Mucosa of rectum (tissue), 2 donors: ENCODE measurements around the gene NRCAM.

Experiments
- H3K27ac ChIP-seq, 2 donors: one replicate each; pipeline ENCODE4 v1.7.0; 2013; ENCODE audit warnings: inconsistent platforms in 2 of 2, low read depth in 2 of 2, low read length in 2 of 2
- H3K27me3 ChIP-seq, 2 donors: one replicate each; pipeline ENCODE4 v1.7.0; 2013; ENCODE audit warnings: low read length in 2 of 2; ENCODE audit not compliant: control insufficient read depth in 2 of 2, insufficient read depth in 2 of 2
- H3K36me3 ChIP-seq, 2 donors: one replicate each; pipeline ENCODE4 v1.7.0; 2013; ENCODE audit warnings: low read length in 2 of 2; ENCODE audit not compliant: control insufficient read depth in 2 of 2, insufficient read depth in 2 of 2
- H3K4me1 ChIP-seq, 2 donors: one replicate each; pipeline ENCODE4 v1.7.0; 2013; ENCODE audit warnings: low read length in 2 of 2, mild to moderate bottlenecking in 1 of 2; ENCODE audit not compliant: control insufficient read depth in 2 of 2, insufficient read depth in 2 of 2
- H3K4me3 ChIP-seq, 2 donors: one replicate each; pipeline ENCODE4 v1.7.0; 2013; ENCODE audit warnings: low read length in 2 of 2
- H3K9ac ChIP-seq, 2 donors: one replicate each; pipeline ENCODE4 v1.7.0; 2013; ENCODE audit warnings: low read length in 2 of 2, low read depth in 1 of 2, mild to moderate bottlenecking in 1 of 2
- H3K9me3 ChIP-seq, 2 donors: one replicate each; pipeline ENCODE4 v1.7.0; 2013; ENCODE audit warnings: low read length in 2 of 2; ENCODE audit not compliant: control insufficient read depth in 2 of 2
- donor health status: healthy.
- donor health status: Normal muscosa, but diverticular disease.

The NRCAM gene

DNA sequence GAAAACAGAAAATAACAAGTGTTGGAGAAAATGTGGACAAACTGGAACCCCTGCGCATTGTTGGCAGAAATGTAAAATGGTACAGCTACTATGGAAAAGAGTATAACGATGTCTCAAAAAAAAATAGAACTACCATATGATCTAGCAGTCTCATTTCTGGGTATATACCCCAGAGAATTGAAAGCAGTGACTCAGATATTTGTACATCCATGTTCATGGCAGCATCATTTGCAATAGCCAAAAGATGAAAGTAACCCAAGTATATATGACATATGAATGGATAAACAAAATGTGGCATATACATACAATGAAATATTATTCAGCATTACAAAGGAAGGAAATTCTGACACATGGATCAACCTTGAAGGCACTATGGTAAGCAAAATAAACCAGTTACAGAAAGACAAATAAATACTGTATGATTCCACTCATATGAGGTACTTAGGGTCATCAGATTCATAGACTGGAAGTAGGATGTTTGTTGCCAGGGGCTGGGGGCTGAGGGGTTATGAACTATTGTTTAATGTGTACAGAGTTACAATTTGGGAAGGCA is 4.9 kb downstream of the NRCAM start:
- H3K9me3 ChIP-seq, result no peaks in the 10 kb centered on the region
- H3K27ac ChIP-seq, result no peak overlapping the region
- H3K36me3 ChIP-seq, result no peaks in the 10 kb centered on the region
- peaks cover 9 to 31% of the 10 kb centered on the region in 2 donors for H3K27me3 ChIP-seq
- no peak overlapping the region for H3K9ac ChIP-seq
- no peak overlapping the region for H3K4me3 ChIP-seq
- peaks cover 0 to 8% of the 10 kb centered on the region in 2 donors for H3K4me1 ChIP-seq

DNA sequence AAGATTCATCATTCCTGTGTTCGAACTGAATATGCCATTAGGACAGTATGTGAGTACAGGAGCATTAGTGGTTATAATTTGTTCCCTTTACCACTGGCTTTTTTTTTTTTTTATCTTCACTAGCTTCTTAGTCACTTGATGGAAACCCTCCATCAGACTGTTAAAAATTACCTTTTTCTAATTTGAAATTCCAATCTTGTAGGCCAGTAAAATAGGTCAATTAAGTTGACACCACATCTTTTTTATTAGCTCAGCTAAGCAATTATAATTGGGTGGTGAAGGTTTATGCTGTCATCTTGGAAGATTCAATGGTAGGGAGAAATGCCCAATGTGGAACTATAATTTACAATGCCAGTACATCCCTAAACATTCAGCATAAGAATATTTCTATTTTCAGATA is 6.1 kb downstream of the NRCAM start:
- H3K36me3 ChIP-seq, result no peaks in the 10 kb centered on the region
- H3K27ac ChIP-seq, result no peak overlapping the region
- no peak overlapping the region for H3K9ac ChIP-seq
- peaks cover 9 to 24% of the 10 kb centered on the region in 2 donors for H3K27me3 ChIP-seq
- H3K9me3 ChIP-seq, result no peaks in the 10 kb centered on the region
- H3K4me3 ChIP-seq, result no peak overlapping the region
- H3K4me1 ChIP-seq, result peaks cover 0 to 2% of the 10 kb centered on the region in 2 donors

DNA sequence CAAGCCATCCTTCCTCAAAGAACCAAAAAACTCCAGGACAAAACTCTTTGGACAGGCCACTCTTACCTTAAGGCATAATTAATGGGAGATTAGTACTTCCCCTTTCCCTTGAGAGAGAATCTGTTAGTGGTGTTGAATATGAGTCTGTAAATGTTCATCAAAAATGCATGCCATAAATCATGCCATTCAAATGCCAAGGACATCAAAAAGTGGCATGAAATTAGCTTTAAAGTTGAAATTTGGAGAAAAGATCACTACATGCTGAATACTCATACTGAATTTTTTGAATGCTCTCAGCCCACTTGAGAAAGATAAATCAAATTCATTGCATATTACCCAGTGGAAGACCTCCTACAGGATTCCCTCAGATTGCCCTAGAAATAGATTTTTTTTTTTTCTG is 6.7 kb downstream of the NRCAM start:
- Histone ChIP-seq H3K27ac (no peak overlapping the region), H3K4me1 (no peaks in the 10 kb centered on the region), H3K4me3 (no peak overlapping the region)

DNA sequence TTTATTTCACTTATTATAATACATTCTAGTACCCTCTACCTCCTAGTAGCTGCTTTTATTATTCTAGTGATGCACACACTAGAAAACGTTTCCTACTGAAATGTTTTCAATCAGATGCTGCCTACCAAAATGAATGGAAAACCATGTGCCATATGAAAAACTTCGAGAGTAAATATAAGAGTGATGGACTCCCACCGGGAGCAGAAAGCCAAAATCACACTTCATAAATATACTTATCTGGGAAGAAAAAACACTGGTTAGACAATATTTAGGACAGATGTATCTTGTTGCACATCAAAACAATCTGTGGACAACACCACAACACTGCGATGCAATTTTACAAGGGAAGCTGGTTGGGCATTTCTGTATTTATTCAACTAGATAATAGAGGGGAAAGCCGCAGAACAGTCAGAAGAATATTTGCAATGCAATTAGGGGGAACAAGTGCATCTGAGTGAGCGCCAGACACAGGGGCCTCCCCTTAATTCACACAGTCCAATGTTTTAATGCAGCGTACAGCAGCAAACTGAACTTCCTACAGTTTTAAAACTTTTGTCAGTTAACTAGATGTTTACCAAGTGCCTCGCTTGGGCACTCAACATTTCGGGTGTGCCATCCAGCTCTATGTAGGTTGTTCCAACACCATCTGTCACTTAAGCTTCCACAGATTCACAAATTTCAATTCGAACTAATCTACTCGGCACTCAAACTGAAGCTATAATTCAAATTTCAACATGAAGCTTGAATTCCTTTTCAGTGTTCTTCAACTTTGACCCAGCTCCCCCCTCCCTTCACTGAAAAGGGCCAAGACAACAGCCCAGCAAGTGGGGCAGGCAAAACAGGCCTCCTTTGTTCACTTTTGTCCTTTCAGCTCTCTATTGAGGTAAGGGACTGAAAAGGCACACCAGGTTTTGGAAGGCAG is 7.4 kb downstream of the NRCAM start:
- Histone ChIP-seq H3K27ac (no peak overlapping the region), H3K36me3 (no peaks in the 10 kb centered on the region), H3K9ac (no peak overlapping the region), H3K4me3 (no peak overlapping the region), H3K9me3 (no peaks in the 10 kb centered on the region), H3K27me3 (peaks cover 2 to 13% of the 10 kb centered on the region in 2 donors), H3K4me1 (no peaks in the 10 kb centered on the region)

More for the DNA sequence above, 6.7 kb downstream of the NRCAM start:
- H3K9ac ChIP-seq, result no peak overlapping the region
- no peaks in the 10 kb centered on the region for H3K36me3 ChIP-seq
- H3K9me3 ChIP-seq, result no peaks in the 10 kb centered on the region
- peaks cover 8 to 20% of the 10 kb centered on the region in 2 donors for H3K27me3 ChIP-seq

DNA sequence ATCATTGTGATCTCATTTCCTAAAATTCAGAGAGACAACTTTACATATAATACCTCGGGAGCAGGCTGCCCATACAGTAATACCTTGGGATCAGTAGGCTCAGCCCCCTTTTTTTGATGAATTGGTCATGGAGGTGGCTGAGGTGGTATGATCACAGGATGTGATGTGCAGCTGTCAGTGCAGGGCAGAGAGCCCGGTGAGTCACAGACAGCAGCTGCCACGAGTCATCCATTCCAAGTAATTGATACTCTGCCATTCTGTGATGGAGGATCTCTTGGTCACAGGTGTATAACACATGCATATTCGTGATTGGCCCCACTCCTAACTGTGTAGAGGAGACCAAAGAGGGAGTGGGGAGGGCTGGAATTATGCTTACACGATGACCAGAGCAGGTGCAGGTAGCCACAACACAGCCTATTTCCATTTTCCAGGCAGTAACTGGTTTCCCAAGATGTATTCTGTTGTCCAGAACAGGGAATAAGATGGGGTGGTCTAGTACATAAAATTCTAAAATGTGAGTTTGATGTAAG is 14.1 kb downstream of the NRCAM start:
- Histone ChIP-seq H3K27me3 (no peaks in the 10 kb centered on the region), H3K9ac (no peak overlapping the region), H3K27ac (no peak overlapping the region), H3K4me1 (no peaks in the 10 kb centered on the region), H3K9me3 (no peaks in the 10 kb centered on the region), H3K36me3 (no peaks in the 10 kb centered on the region), H3K4me3 (no peak overlapping the region)

DNA sequence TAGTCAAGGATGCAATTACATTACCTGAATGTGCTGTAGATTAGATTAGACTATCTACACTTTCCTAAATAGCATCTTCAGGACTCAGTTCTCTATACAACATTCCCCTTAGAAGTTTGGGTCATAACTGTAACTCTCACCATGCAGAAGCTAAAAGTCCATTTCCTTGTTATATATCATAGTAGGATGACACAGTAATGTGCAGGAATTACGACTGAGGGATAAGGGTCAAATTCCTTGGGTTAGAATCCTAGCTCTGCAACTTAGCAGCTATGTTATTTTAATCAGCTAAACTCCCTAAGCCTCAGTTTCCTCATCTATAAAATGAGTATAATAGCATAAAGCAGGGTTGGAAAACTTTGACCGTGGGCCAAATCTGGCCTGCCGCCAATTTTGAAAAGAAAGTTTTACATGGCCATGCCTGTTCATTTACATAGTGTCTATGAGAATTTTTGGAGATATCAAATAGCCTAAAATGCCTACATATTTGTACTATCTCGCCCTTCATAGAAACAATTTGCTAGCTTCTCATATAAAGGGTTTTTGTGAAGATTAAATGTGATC is 14.8 kb downstream of the NRCAM start:
- Histone ChIP-seq H3K36me3 (no peaks in the 10 kb centered on the region), H3K4me1 (no peaks in the 10 kb centered on the region), H3K27me3 (no peaks in the 10 kb centered on the region), H3K9ac (no peak overlapping the region), H3K9me3 (no peaks in the 10 kb centered on the region), H3K4me3 (no peak overlapping the region), H3K27ac (no peak overlapping the region)

DNA sequence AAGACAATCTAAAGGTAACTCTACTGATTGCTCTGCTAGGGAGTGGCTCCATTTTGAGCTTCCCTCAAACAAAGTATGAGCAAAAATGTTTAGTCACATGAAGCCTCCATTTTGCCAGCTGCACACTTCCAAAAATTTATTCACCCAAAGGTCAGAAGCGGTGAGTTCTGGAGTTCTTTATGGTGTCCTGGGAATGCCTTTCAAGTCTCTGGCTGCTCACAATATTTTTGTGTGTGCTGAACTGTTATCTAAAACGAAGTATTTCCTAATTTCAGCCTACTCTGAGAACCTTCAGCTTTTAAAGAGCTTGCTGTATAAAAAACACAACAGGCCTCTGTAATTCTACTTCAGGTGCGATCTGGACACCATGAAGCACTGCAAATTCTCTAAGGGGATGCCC is 15.6 kb downstream of the NRCAM start:
- no peak overlapping the region for H3K27ac ChIP-seq
- H3K4me1 ChIP-seq, result no peaks in the 10 kb centered on the region
- no peaks in the 10 kb centered on the region for H3K36me3 ChIP-seq
- H3K4me3 ChIP-seq, result no peak overlapping the region
- no peaks in the 10 kb centered on the region for H3K9me3 ChIP-seq
- H3K9ac ChIP-seq, result no peak overlapping the region
- no peaks in the 10 kb centered on the region for H3K27me3 ChIP-seq

DNA sequence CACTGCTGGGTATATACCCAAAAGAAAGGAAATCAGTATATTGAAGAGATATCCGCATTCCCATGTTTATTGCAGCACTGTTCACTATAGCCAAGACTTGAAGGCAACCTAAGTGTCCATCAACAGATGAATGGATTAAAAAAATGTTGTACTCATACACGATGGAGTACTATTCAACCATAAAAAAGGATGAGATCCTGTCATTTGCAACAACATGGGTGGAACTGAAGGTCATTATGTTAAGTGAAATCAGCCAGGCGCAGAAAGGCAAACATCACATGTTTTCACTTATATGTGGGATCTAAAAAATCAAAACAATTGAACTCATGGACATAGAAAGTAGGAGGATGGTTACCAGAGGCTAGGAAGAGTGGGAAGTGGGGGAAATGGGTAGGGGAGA is 19.3 kb downstream of the NRCAM start:
- Histone ChIP-seq H3K4me3 (no peak overlapping the region), H3K9ac (no peak overlapping the region), H3K36me3 (no peaks in the 10 kb centered on the region), H3K27ac (no peak overlapping the region), H3K27me3 (no peaks in the 10 kb centered on the region), H3K9me3 (no peaks in the 10 kb centered on the region), H3K4me1 (no peaks in the 10 kb centered on the region)

DNA sequence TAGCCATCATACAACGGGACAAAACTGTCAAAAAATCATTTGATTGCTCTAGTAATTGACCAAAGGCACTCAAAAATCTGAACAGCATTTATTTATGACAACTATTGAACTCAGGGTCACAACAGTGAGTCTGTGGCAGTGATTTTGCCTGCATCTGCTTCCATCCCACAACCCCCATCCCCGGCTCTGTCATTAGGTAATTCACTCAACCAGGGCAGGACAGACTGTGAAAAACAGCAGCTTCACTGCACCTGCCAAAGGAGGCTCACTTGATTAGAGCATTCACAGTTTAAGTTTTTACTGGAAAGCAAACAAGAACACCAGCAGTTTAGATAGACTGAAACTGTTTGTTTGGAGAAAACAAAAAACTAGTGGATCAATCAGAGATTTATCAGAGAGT is 22.2 kb downstream of the NRCAM start:
- no peaks in the 10 kb centered on the region for H3K9me3 ChIP-seq
- H3K4me3 ChIP-seq, result no peak overlapping the region
- H3K27ac ChIP-seq, result no peak overlapping the region
- no peaks in the 10 kb centered on the region for H3K4me1 ChIP-seq
- H3K36me3 ChIP-seq, result no peaks in the 10 kb centered on the region
- H3K27me3 ChIP-seq, result no peaks in the 10 kb centered on the region
- no peak overlapping the region for H3K9ac ChIP-seq

DNA sequence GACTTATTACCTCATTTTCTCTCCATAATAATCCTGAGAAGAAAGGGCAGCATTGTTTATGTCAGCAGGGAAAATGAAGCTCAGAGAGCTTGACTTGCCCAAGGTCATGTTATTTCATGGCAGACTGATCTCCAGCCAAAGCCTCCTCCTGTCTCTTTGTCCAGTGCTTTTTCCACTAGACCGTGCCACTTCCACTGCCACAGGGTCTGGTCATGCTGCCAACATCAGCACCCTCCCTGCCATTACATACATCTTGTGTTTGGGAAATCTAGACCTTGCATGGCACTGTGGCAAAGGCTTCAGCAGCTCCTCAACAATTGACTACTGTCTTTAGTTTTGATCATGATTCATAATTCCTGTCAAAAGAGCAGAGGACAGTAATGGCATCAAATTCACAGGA is 25.1 kb downstream of the NRCAM start:
- H3K27ac ChIP-seq, result no peak overlapping the region
- no peak overlapping the region for H3K9ac ChIP-seq
- H3K9me3 ChIP-seq, result no peaks in the 10 kb centered on the region
- no peaks in the 10 kb centered on the region for H3K4me1 ChIP-seq
- no peaks in the 10 kb centered on the region for H3K27me3 ChIP-seq
- H3K4me3 ChIP-seq, result no peak overlapping the region
- H3K36me3 ChIP-seq, result no peaks in the 10 kb centered on the region
